Left kidney (tissue), 2 donors: ENCODE measurements around the gene TTC38. TPM values are rescaled to one million over a fixed set of nuclear protein-coding genes. Genes with fewer than 3 reads are reported as not detected.

Experiments used
- DNase-seq: peaks from one replicate; pipeline ENCODE4 v3.0.0-alpha.2; 2013
- polyA plus RNA-seq: library from polyadenylated mRNA; unstranded; fragments of 120-200 nt; gene quantifications from one replicate; pipeline ENCODE4 v1.2.1, GENCODE V29; 2013; ENCODE audit not compliant: insufficient read length

The TTC38 gene
- polyA plus RNA-seq, 1 donor: 53.3 TPM

DNA sequence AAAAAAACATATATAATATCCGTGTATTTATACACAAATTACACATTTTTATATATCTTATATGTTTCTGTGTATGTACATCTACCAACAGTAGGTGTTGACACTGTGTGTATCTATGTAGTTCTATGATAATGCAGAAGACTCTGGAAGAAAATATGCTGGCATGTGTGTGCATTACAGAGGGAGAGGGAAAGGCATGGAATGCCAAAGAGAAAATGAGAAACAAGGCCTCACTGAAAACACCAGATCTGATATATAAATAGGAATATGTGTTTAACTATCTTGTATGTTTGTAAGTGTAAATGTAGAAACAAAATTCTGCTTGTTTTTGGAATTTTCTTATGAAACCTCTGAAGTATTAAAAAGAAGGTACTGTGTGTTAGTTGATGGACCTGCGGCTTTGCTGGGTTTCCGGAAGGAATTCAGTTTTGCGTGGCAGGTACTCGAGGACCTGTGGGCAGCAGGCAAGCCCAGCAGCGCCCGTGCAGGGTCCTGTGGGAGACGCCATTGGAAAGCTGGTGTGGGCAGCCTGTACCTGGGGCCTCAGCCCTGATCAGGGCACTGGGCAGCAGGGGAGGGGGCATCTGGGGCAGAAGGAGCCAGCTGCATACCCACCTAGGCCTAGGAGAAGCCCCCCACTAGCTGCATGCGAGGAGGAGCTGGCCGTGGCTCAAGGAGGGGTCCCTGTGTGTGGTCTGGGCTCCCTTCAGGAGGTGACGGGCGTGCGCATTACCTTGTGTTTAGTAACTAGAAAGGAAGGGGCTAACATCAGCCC is 60.1 kb downstream of the TTC38 start:
- no peak for DNase-seq

DNA sequence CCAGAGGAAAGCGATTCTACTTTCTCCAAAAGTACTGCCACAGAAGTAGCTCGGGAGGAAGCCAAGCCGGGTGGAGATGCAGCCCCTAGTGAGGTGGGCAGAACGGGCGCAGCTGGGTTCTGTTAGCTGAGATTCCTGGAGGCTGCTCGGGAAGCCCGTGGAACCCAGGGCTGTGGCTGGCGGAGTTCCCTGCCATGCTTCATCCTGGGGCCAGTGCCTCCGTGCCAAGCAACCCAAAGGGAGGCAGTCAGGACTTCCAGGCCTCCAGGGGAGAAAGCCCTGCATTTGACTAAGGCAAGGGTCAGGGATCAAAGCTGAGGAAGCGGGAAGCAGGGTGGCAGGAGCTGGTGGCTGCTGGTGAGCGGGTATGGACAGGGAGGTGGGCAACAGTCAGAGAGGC is 61.0 kb downstream of the TTC38 start:
- DNase-seq: no peak

DNA sequence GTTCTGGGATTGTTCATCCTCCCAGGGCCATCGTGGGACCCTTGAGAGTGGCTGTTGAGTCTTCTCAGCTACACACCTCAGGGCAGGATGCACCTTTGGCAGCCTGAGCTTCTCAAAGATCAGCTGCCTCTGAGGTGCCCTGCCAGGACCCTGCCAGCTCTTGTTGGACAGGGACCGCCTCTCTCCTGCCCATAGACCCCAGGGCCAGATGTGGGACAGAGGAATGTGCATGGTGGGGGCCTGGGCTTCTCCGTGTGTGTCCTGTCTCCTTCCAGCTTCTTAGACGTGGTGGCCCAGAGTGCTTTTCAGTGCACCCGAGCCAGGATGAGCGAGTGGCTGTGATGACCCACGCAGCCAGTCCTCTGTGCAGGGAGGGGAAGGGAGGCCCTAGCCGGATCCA is 61.8 kb downstream of the TTC38 start:
- no peak for DNase-seq

DNA sequence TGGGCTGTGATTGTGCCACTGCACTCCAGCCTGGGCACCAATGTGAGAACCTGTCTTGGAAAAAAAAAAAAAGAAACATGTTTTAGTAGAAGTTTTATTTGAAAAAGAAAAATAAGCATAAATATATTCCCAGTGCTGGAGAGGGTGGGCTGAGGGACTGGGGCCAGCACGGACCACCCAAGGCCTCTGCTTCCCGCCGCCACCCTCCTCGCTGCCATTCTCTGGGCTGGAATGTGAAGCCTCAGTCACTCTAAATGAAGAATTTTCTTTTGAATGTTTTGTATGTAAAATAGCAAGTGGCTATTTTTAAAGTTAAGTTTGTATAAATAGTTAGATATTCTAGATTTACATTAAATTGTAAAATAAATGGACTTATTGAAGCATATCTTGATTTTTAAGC is 62.6 kb downstream of the TTC38 start:
- DNase-seq: no peak

DNA sequence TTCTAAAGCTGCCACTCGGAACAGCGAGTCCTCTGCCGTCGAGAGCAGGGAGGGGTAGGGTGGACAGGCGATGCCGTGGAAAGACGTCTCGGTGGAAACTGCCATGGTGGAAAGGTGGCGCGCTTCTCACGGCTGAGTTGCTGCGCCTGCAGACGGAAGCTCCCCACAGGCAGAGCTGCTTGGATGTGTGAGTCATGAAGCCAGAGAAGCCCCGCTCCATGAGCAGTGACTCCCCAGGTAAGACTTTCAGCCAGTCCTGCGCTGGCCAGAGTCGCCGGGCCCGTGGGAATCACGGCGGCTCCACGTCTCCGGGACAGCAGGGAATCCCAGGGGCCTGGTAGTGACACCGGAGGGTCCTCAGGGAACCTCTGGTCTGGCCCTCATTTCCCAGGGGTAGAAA is 63.7 kb downstream of the TTC38 start:
- no peak for DNase-seq

DNA sequence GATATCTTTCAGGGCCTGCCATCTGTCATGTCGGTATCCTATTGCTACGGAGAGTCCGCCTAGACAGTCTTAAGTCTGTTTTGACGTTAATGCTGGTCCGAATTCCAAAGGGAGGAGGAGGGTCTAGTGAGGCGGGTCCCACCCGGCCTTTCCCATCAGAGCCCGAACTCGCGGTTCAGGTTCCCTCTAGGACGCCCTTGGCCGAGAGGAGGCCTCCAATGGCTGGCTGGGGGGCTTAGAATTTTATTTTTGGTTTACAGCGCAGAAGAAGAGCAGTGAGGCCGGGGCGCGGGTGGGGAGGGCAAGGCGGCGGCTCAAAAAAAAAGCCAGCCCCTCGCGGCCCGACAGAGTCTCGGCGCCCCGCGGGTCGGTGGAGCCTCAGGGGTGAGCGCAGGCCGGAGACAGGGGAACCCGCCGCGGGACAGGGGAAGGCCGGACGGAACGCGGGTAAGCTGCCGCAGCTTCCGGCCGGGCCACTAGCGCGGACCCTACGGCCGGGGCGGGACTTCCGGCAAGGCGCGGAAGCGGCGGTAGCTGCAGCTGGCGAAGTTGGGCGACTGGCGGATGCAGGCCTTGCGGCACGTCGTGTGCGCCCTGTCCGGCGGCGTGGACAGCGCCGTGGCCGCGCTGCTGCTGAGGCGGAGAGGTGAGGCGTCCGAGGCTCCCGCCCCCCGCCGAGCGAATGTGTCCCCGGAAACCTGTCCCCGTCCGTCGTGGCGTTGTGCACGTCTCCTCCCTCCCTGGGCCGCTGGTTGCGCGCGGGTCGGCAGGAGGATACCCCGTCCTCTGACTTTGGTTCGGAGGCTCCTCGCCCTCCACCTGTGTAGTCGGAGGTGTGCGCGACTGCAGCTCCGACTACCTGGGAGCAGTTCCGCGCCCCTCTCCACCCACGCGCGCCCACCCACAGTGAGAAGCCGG is 67.7 kb downstream of the TTC38 start, which contains the start of gene TRMU:
TSS of gene TRMU (plus strand) at position 514 of the 918 bp plus-strand sequence. CDS start at position 565, 51 bp downstream.
- DNase-seq: peak; percentile 81

DNA sequence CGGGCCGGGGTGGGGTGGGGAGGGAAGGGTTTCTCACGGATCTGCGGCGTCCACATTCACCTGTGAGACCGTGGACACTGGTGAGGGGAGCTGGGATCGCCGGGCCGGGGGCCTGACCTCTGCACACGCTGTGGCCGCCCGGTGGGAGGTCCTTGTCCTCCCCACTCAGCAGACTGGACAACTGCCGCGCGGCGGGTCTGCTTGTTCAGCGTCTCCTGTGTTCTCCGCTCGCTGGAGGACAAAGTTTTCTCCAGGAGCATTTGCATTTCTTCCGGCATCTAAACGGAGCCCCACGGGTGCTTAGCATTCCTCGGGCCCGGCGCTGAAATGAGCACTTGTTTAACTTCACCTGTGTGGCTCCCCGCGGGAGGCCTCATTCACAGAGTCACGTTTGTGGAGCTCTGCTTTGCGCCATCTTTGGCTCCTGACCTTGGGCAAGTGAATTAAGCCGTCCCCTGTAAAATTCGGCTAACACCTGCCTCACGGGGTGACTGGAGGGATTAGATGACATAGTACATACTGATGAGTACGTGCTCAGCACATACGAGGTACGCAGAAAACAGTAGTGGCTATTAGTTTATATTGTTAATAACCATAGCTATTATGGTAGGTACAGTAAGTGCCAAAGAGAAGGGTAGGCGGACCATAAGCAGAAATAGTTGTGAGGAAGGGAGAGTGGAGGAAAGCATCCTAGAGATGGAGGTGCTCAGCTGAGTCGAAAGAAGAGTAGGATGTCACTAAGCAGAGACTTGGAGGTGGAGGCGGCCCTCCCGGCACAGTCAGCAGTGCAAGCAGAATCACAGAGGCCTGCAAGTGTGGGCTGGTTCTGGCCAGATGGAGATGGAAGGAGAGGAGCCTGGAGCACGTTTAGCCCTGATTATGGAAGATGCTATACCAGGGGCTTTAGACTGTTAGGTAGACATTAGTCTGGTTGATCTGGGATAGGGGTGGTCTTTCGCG is 68.6 kb downstream of the TTC38 start:
- no peak for DNase-seq

DNA sequence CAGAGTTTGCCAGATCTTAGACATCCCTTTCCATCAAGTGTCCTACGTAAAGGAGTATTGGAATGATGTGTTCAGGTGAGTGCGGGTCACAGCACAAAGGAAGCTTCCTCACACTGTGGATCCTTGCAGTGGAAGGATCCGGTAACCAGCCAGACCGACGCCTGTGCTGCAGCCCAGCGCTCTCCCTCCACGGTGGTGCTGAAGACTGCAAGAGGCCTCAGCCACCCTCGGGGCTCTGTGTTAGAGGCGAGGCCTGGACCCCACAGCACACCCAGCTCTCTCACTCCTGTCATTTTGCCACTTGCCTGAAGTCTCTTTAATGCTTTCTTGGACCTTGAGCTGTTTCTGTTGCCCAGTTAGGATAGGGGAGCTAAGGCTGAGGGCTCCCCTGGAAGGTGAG is 70.1 kb downstream of the TTC38 start:
- no peak for DNase-seq

DNA sequence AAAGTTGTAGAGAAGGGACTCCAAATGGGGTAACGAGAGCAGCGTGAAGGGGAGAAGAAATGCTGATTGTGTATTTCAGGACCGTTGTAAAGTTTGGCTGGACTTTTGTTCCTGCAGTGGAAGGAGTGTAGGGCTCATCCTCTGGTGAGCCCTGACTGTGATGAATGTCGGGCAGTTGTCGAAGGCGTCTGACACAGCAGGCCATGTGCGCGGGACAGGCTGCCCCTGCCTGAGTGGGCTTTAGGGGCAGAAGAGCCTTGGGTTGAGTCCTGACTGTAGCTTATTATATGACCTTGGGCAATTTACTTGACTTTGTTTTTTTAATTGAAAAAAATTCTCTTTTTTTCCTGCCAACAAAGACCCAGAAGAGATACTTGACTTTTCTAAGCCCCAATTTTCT is 70.8 kb downstream of the TTC38 start:
- no peak for DNase-seq

DNA sequence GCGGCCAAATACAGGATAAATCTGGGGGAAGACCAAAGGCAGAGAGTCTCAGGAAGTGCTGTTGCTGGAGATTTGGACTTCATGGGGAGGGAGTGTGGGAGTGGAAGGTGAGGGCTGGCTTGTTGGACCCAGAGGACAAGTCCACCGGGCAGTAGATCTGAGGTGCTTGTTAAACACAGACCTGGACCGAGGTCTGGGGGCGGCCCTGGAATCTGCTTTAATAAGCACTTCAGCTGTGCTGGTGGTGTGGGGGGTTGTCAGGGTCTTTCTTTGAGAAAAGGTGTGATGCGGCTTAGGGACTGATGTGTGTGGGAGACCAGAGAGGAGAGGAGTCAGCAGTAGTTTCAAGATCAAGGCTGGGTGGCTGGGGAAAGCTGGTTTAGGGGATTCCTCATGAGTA is 72.1 kb downstream of the TTC38 start:
- no peak for DNase-seq

DNA sequence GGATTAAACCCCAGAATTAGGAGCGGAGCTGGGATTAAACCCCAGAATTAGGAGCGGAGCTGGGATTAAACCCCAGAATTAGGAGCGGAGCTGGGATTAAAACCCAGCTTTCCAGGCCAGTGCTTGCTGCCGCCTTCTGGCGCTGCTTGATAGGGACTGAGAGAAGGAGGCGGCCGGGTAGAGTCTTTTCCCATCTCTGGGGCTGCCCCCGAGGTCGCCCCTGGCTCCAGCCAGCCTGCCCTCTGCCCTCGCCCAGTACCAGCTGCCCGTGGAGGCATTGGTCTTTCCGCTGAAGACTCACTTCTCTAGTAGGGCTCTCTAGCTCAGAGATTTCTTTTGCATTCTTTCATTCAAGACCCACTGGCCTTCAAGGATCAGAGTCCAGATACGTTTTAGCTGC is 72.9 kb downstream of the TTC38 start:
- DNase-seq: no peak

Other genes with a start within 250 kb of the TTC38 start
- 32.4 TPM for gene PPARA, start 117.5 kb upstream of the TTC38 start, polyA plus RNA-seq
- gene CDPF1, start 17.7 kb upstream of the TTC38 start, polyA plus RNA-seq: 10.0 TPM
- gene PKDREJ, start 4.7 kb upstream of the TTC38 start, polyA plus RNA-seq: 0.55 TPM
- gene GTSE1, start 28.9 kb downstream of the TTC38 start, polyA plus RNA-seq: 25.2 TPM
- gene TRMU, start 67.7 kb downstream of the TTC38 start, polyA plus RNA-seq: 59.6 TPM